GM20000 (cell line): Measurements from ENCODE around the gene SNCAIP.

ENCODE experiments used
- DNase-seq: peaks from one replicate; pipeline ENCODE4 v3.0.0; 2012; ENCODE audit warnings: low spot score
- CTCF ChIP-seq: IDR thresholded peaks from 2 replicates; pipeline ENCODE4 v1.5.1; 2012; ENCODE audit warnings: mild to moderate bottlenecking, control low read depth; ENCODE audit errors: extremely low read depth, missing control alignments

Gene SNCAIP

GRCh38 chr5:122415801-122416120 lies 103.7 kb downstream of the SNCAIP start:
- no peak for TF ChIP-seq CTCF
- no peak for DNase-seq

DNA sequence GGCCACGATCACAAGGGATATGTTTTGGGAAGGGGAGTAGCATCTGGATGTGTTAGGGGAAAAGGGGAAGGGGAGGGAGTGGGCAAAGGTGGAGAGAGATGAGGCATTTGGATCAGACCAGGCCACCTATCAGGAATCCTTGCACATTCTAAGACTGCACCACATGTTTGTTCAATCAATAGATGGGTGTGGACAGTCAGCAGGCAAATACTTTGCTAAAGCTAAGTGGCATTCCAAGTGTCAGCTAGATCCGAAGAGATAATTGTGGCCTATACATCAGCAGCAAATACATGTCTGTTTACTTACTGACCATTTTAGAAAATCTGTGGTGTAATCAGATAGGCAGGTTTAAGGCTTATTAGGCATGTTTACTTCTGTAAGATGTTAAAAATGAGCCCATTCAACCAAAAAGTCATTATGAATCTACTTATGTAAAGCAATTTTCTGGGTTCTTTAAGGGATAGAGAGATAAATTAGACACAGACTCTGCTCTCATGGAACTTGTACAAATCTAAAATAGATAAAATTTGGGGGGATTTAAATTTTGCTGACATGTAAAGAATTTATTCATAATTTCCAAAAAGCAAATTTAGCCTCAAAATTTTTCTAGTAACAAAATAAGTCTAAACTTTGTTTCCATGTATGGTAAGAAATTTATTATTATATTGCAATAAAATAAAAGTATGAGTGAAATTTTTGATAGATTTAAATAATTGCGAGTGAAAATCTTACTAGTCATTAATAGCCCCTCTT lies 107.3 kb downstream of the SNCAIP start:
- TF ChIP-seq CTCF, result no peak
- no peak for DNase-seq

GRCh38 chr5:122420091-122420490 lies 108.1 kb downstream of the SNCAIP start:
- DNase-seq, result no peak
- TF ChIP-seq CTCF, result no peak

DNA sequence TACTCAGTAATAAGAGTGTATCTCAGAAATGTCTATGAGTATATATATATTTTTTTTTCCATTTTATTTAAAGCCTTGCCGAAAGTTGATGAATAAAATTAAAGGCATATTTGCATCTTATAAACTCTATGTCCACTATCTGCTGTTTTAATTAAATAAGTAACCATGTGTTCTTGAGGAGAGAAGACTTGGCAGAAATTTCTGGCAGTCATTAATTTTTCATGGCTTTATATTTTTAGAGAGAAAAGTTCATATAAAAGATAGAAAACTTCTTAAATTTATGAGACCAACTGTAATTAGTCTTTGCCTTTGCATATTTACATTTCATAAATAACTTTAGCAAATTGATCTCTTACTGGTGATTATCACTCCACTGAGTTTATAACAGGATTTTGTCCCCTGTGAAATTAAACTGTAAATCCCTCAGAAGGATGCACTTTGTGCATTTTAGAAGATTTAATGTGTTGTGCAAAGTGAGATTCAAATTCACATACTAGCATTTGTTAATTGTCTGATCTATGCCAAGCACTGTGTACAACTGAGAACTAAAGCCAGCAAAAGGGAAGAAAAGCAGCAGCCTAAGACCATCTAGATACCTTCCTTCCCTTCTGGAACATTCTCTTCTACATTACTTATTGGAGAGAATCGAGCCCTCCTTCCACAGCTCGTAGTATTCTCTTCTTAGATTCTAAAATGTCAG lies 108.7 kb downstream of the SNCAIP start:
- TF ChIP-seq CTCF, result no peak
- no peak for DNase-seq

DNA sequence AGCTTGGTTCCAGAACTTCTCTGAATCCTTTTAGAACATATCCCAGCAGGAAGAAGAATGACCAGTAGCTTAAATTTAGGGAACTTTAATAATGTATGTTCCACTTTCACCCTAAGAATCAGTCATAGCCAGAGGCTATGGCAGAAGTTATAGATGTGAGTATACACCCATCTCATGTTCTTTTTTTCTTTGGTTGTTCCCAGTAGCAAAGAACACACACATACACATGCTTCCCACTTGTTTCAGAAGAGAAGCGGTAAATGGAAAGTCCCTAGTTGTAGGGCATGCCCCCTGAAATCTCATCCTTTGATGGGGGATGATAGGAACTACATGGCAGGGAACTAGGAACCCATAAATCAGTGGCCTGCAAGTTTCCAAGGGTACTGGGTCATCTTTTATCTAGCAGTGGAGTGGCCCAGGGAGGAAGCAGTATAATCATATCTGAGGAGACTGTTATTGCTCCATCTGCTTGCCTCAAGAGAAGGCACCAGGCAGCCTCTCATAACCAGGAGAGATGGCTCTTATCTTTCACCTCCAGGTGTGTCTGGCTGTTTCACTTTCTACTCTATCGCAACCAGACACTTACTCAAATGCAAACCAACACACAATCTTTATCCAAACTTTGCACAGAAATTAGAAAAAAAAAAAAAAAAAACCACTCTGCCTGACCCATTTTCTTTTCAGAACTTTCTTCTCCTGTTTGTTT lies 109.5 kb downstream of the SNCAIP start:
- no peak for TF ChIP-seq CTCF
- peak; percentile 25 for DNase-seq

DNA sequence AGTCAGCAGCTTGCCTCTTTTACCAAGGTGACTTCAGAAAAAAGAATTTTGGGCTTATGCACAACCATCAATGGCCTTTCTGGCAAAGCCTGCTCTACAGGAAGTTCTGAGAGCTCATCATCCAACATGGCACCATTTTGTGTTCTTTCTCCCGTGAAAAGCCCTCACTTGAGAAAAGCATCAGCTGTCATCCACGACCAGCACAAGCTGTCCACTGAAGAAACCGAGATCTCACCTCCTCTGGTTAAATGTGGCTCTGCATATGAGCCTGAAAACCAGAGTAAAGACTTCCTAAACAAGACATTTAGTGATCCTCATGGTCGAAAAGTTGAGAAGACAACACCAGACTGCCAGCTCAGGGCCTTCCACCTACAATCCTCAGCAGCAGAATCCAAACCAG lies 111.2 kb downstream of the SNCAIP start:
- no peak for TF ChIP-seq CTCF
- no peak for DNase-seq

- no peak for DNase-seq
- TF ChIP-seq CTCF, result no peak
These were observed 112.1 kb downstream of the SNCAIP start for GRCh38 chr5:122424132-122424531.
